Liver (tissue), 3 donors: ENCODE measurements around the gene WNT2B.

Source experiments
- EGR1 ChIP-seq, 2 donors: IDR thresholded peaks; 2 replicates each; pipeline ENCODE4 v1.6.1; 2016 to 2018; ENCODE audit warnings: antibody characterized with exemption in 2 of 2, low read depth in 2 of 2
- HNF4G ChIP-seq: IDR thresholded peaks from 2 replicates; pipeline ENCODE4 v1.6.1; 2016; ENCODE audit warnings: antibody characterized with exemption
- JUND ChIP-seq, 2 donors: IDR thresholded peaks; 2 replicates each; pipeline ENCODE4 v1.6.1; 2016; ENCODE audit warnings: antibody characterized with exemption in 2 of 2
- RAD21 ChIP-seq, 2 donors: IDR thresholded peaks; 2 replicates each; pipeline ENCODE4 v1.6.1; 2016; ENCODE audit warnings: antibody characterized with exemption in 2 of 2, mild to moderate bottlenecking in 2 of 2
- SP1 ChIP-seq: IDR thresholded peaks from 2 replicates; pipeline ENCODE4 v1.6.1; 2018; ENCODE audit warnings: antibody characterized with exemption, mild to moderate bottlenecking
- TAF1 ChIP-seq: conservative IDR thresholded peaks from 2 replicates; pipeline ENCODE4 v1.6.1; 2016; ENCODE audit warnings: antibody characterized with exemption, mild to moderate bottlenecking
- TF ChIP-seq, protein P1 (sequence below): fragments of 150-350 bp; IDR thresholded peaks from 2 replicates; pipeline ENCODE4 v1.5.1; 2017; ENCODE audit warnings: improper control_type of control experiment, low read depth, low read length; ENCODE audit not compliant: missing input control
- TF ChIP-seq, protein P2 (sequence below): IDR thresholded peaks from 2 replicates; pipeline ENCODE4 v1.6.1; 2016; ENCODE audit warnings: antibody characterized with exemption
- donor health status: healthy.
- donor health status: healthy.

DNA sequence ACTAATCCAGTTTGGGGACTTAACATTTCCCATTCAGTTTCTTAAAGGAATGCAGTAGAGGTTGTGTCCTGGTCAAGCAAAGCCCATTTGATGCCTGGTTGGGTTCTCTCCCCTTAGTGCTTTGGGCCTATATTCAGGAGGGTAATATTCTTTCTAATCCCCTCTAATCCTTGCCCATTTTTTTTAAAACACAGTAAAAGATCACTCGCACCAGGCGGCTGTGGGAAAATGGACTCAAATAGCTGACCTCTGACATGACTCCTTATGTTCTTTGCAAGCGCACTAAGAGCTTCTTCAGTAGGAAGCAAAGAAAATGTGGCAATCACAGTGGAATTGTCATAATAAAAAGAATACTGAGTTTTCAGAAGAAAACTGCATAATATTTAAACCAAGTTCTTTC is 49.9 kb downstream of the WNT2B start:
- TF ChIP-seq, protein P1, sequence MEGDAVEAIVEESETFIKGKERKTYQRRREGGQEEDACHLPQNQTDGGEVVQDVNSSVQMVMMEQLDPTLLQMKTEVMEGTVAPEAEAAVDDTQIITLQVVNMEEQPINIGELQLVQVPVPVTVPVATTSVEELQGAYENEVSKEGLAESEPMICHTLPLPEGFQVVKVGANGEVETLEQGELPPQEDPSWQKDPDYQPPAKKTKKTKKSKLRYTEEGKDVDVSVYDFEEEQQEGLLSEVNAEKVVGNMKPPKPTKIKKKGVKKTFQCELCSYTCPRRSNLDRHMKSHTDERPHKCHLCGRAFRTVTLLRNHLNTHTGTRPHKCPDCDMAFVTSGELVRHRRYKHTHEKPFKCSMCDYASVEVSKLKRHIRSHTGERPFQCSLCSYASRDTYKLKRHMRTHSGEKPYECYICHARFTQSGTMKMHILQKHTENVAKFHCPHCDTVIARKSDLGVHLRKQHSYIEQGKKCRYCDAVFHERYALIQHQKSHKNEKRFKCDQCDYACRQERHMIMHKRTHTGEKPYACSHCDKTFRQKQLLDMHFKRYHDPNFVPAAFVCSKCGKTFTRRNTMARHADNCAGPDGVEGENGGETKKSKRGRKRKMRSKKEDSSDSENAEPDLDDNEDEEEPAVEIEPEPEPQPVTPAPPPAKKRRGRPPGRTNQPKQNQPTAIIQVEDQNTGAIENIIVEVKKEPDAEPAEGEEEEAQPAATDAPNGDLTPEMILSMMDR, result no peak
- TF ChIP-seq TAF1 (no peak), RAD21 (IDR thresholded peaks at IDR 0.05) (no peak), EGR1 (IDR thresholded peaks at IDR 0.05; ENCODE audit: low read depth in 2 of 2) (no peak), SP1 (no peak), JUND (IDR thresholded peaks at IDR 0.05) (no peak), HNF4G (no peak)
- TF ChIP-seq, protein P2, sequence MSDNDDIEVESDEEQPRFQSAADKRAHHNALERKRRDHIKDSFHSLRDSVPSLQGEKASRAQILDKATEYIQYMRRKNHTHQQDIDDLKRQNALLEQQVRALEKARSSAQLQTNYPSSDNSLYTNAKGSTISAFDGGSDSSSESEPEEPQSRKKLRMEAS, result no peak
